HepG2 (cell line): ENCODE data around the gene AKR1C4. TPM values are rescaled to one million over a fixed set of nuclear protein-coding genes. Genes with fewer than 3 reads are reported as not detected.

Experiments
- ATAC-seq: fragments of 200-7000 bp; cut with Tn5 transposase; 3 replicates; pipeline ENCODE4 v1.9.1; 2020; ENCODE audit warnings: mild to moderate bottlenecking, moderate library complexity
- Bru-seq: library from RNA; stranded (reverse); fragments of 400-500 nt; gene quantifications from one replicate; lab custom pipeline; 2021; lab: Mats Ljungman, UMichigan
- BruChase-seq, 2 experiments: library from RNA; stranded (reverse); fragments of 400-500 nt; gene quantifications; one replicate each; lab custom pipeline; 2021; lab: Mats Ljungman, UMichigan
- BruUV-seq: library from RNA; stranded (reverse); fragments of 400-500 nt; replicated peaks from 2 replicates; lab custom pipeline; 2021; lab: Mats Ljungman, UMichigan
- CTCF ChIA-PET: fragments of 300-600 bp; formaldehyde crosslinking; extraction: SDS; loops from one replicate; lab custom pipeline; 2021; ENCODE audit warnings: low total read pairs, inconsistent platforms, low intra/inter-chr PET ratio; lab: Yijun Ruan, JAX
- POLR2A ChIA-PET: fragments of 350-600 bp; sonication (Branson Sonifier 250); formaldehyde crosslinking; loops from one replicate; lab custom pipeline; 2020; ENCODE audit warnings: antibody characterized with exemption, inconsistent platforms; lab: Yijun Ruan, JAX
- DNase-seq: peaks from one replicate; pipeline ENCODE4 v3.0.0-alpha.2; 2015; ENCODE audit warnings: low spot score
- FAIRE-seq: peaks from 3 replicates; lab custom pipeline; 2011; peaks lifted over from hg19 to GRCh38; lab: Jason Lieb, UNC
- H2AFZ ChIP-seq: one replicate; pipeline ENCODE4 v1.6.1; 2011; ENCODE audit warnings: low read length, inconsistent platforms
- H3K27ac ChIP-seq: fragments of 300-600 bp; 3 replicates; pipeline ENCODE4 v1.8.0; 2011; ENCODE audit warnings: mixed run types, mild to moderate bottlenecking, mixed read lengths, low read length, inconsistent platforms; ENCODE audit not compliant: insufficient read depth; ENCODE audit errors: extremely low read length
- H3K27me3 ChIP-seq, 2 experiments: fragments of 200-600 bp in 1 of 2; 2 replicates in 1 of 2; 3 replicates in 1 of 2; pipeline versions ENCODE4 v1.6.0 to v1.8.0; 2011; ENCODE audit warnings: low read length in 2 of 2, mild to moderate bottlenecking in 2 of 2, moderate library complexity in 2 of 2, inconsistent platforms in 1 of 2; ENCODE audit not compliant: insufficient read depth in 2 of 2, control insufficient read depth in 1 of 2
- H3K36me3 ChIP-seq, 2 experiments: fragments of 200-600 bp in 1 of 2; replicated peaks in 1 of 2; 2 replicates in 1 of 2; 3 replicates in 1 of 2; pipeline versions ENCODE4 v1.5.1 to v1.8.0; 2011; ENCODE audit warnings: low read length in 2 of 2, inconsistent platforms in 1 of 2; ENCODE audit not compliant: insufficient read depth in 2 of 2, control insufficient read depth in 1 of 2
- H3K4me1 ChIP-seq: 2 replicates; pipeline ENCODE4 v1.5.1; 2012; ENCODE audit warnings: low read length, inconsistent platforms; ENCODE audit not compliant: insufficient read depth
- H3K4me2 ChIP-seq: 2 replicates; pipeline ENCODE4 v1.6.0; 2011; ENCODE audit warnings: low read depth, low read length, inconsistent platforms
- H3K4me3 ChIP-seq, 3 experiments: fragments of 200-600 bp in 1 of 3; sonication (generic), shearing (Covaris generic) in 1 of 3; replicated peaks in 1 of 3; 2 replicates each; pipeline ENCODE4 v1.5.1; 2011 to 2016; ENCODE audit warnings: low read length in 3 of 3, inconsistent platforms in 2 of 3, low read depth in 2 of 3, mild to moderate bottlenecking in 2 of 3, control low read depth in 1 of 3, mixed read lengths in 1 of 3; ENCODE audit not compliant: insufficient read depth in 1 of 3
- H3K79me2 ChIP-seq: one replicate; pipeline ENCODE4 v1.6.1; 2011; ENCODE audit warnings: low read length, inconsistent platforms; ENCODE audit not compliant: insufficient read depth
- H3K9ac ChIP-seq: 2 replicates; pipeline ENCODE4 v1.6.0; 2011; ENCODE audit warnings: mild to moderate bottlenecking, low read depth, low read length, inconsistent platforms; ENCODE audit not compliant: insufficient read depth
- H3K9me3 ChIP-seq: 2 replicates; pipeline ENCODE4 v1.5.1; 2012; ENCODE audit warnings: mild to moderate bottlenecking, low read length
- H4K20me1 ChIP-seq: 2 replicates; pipeline ENCODE4 v1.6.0; 2011; ENCODE audit warnings: inconsistent platforms, mild to moderate bottlenecking, low read length, moderate library complexity; ENCODE audit not compliant: insufficient read depth
- ARID5B ChIP-seq: IDR thresholded peaks from 2 replicates; pipeline ENCODE4 v1.4.0; 2020; ENCODE audit warnings: mild to moderate bottlenecking, missing genetic modification reagents
- IKZF5 ChIP-seq: IDR thresholded peaks from 2 replicates; pipeline ENCODE4 v1.6.1; 2018; ENCODE audit warnings: missing genetic modification reagents, mild to moderate bottlenecking, missing compliant biosample characterization
- PATZ1 ChIP-seq: sonication (generic); formaldehyde crosslinking; IDR thresholded peaks from 2 replicates; pipeline ENCODE4 v1.4.0; 2020; ENCODE audit warnings: missing genetic modification reagents
- SRF ChIP-seq: IDR thresholded peaks from 2 replicates; pipeline ENCODE4 v1.6.1; 2011; ENCODE audit warnings: mild to moderate bottlenecking, low read depth, low read length, moderate library complexity
- ZNF414 ChIP-seq: sonication (generic); formaldehyde crosslinking; IDR thresholded peaks from 2 replicates; pipeline ENCODE4 v1.5.0; 2020; ENCODE audit warnings: missing genetic modification reagents
- WGBS: methylation state at CpG from one replicate; pipeline ENCODE4 v1.1.6; 2017; ENCODE audit warnings: low lambda C conversion rate; 5-methylcytosine and 5-hydroxymethylcytosine counted together
- in situ Hi-C: cut with HindIII; loops from 2 replicates; pipeline ENCODE4 v1.10.0; 2017; ENCODE audit warnings: low pct_unique_long_range_greater_than_20kb; ENCODE audit not compliant: extremely low pct_ligation_motif_present
- intact Hi-C: fragments of 100-400 bp; cut with micrococcal nuclease; formaldehyde crosslinking; loops from one replicate; pipeline ENCODE4 v1.10.0; 2022; ENCODE audit not compliant: unreplicated experiment
- long read RNA-seq, 2 experiments: library from RNA in 1 of 2; library from polyadenylated mRNA in 1 of 2; stranded (forward) in 1 of 2; unstranded in 1 of 2; transcript quantifications; one replicate each; pipeline ENCODE4 v2.0.0, GENCODE V29; 2019 to 2022
- polyA minus RNA-seq, 3 experiments: library from RNA; depleted of rRNA, polyadenylated mRNA; stranded (reverse); fragments of >200 nt; gene quantifications; 2 replicates each; pipeline ENCODE4 v1.2.3, GENCODE V29; 2011; ENCODE audit warnings: low replicate concordance in 1 of 3
- polyA plus RNA-seq, 8 experiments: library from polyadenylated mRNA; depleted of rRNA in 3 of 8; stranded (reverse) in 7 of 8; unstranded in 1 of 8; fragments of >200 nt; fragmentation: Illumina TruSeq in 4 of 8; extraction: Trizol in 4 of 8; gene quantifications; 2 replicates each; pipeline versions ENCODE4 v1.2.1 to v1.2.3, GENCODE V29; 2011 to 2016; ENCODE audit warnings: low read depth in 4 of 8, missing spikeins in 1 of 8, mixed read lengths in 1 of 8; ENCODE audit not compliant: insufficient read depth in 1 of 8
- total RNA-seq, 5 experiments: library from RNA; depleted of rRNA; stranded (reverse); fragments of >200 nt; fragmentation: Illumina TruSeq; extraction: Trizol; gene quantifications; 2 replicates each; pipeline ENCODE4 v1.2.3, GENCODE V29; 2016; ENCODE audit warnings: low read depth in 1 of 5
- TF ChIP-seq, protein P1 (sequence below): sonication (generic); formaldehyde crosslinking; IDR thresholded peaks from 2 replicates; pipeline ENCODE4 v1.4.0; 2020; ENCODE audit warnings: missing genetic modification reagents, borderline replicate concordance

The AKR1C4 gene
- total RNA-seq (2016; rRNA removed; fragmentation: Illumina TruSeq; extraction: Trizol) (0.18 and 0.28 TPM in 2 replicates), polyA plus RNA-seq (2011; rRNA removed) (1.3 and 1.6 TPM in 2 replicates), polyA minus RNA-seq (2011; rRNA and poly(A)+ RNA removed; ENCODE audit: low replicate concordance) (0.28 TPM in 1 of 2 replicates, not detected in the other), Bru-seq, nascent RNA (percentile 15 among the genes with signal in this experiment), BruChase-seq, experiment 1, labeled RNA remaining after a 6-hour chase (percentile 7 among the genes with signal in this experiment), BruChase-seq, experiment 2, labeled RNA remaining after a 2-hour chase (percentile 7 among the genes with signal in this experiment)
- total RNA-seq (2016; cell fraction: cytosol; rRNA removed; fragmentation: Illumina TruSeq; extraction: Trizol; ENCODE audit: low read depth), result not detected in 2 replicates
- 0.13 and 0.48 TPM in 2 replicates for total RNA-seq (2016; cell fraction: insoluble cytoplasmic fraction; rRNA removed; fragmentation: Illumina TruSeq; extraction: Trizol)
- not detected in 2 replicates for total RNA-seq (2016; cell fraction: membrane; rRNA removed; fragmentation: Illumina TruSeq; extraction: Trizol)
- not detected in 2 replicates for total RNA-seq (2016; cell fraction: nucleus; rRNA removed; fragmentation: Illumina TruSeq; extraction: Trizol)
- polyA plus RNA-seq (2011; cell fraction: cytosol; rRNA removed), result 0.72 and 2.1 TPM in 2 replicates
- polyA plus RNA-seq (2011; cell fraction: nucleus; rRNA removed), result 0.34 and 0.78 TPM in 2 replicates
- polyA plus RNA-seq (2012), result 3.4 and 4.1 TPM in 2 replicates
- not detected in 2 replicates for polyA plus RNA-seq (2016; cell fraction: cytosol; fragmentation: Illumina TruSeq; extraction: Trizol; ENCODE audit: low read depth)
- 0.35 and 0.46 TPM in 2 replicates for polyA plus RNA-seq (2016; cell fraction: insoluble cytoplasmic fraction; fragmentation: Illumina TruSeq; extraction: Trizol; ENCODE audit: low read depth)
- not detected in 2 replicates for polyA plus RNA-seq (2016; cell fraction: membrane; fragmentation: Illumina TruSeq; extraction: Trizol; ENCODE audit: low read depth)
- not detected in 2 replicates for polyA plus RNA-seq (2016; cell fraction: nucleus; fragmentation: Illumina TruSeq; extraction: Trizol; ENCODE audit: insufficient read depth, low read depth)
- polyA minus RNA-seq (2011; cell fraction: cytosol; rRNA and poly(A)+ RNA removed), result 0.88 TPM in 1 of 2 replicates, not detected in the other
- 0.52 and 1.5 TPM in 2 replicates for polyA minus RNA-seq (2011; cell fraction: nucleus; rRNA and poly(A)+ RNA removed)
- long read RNA-seq, experiment 1, partial matches to known transcripts, result 0 of 1 reads
- long read RNA-seq, experiment 1, other reads (novel, unspliced or antisense), result 0 of 1 reads
- long read RNA-seq, experiment 2, result 0 reads

DNA sequence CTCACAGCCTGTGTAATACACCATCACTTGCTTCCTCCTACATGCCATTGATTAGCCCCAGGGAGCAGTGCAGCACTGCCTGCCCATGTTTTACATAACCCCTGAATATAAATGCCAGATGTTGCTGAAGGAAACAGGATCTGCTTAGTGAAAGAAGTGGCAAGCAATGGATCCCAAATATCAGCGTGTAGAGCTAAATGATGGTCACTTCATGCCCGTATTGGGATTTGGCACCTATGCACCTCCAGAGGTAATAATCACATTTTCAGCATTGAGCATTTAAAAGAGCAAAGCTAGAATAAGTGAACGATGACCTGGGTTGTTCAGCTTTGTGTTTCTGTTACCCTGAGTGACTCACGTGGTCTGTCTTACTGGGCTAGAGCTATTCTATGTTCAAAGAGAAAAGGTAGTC lies at the start of gene AKR1C4:
Gene AKR1C4, plus strand, starts transcription at position 136 of the 412 bp plus-strand sequence. Its CDS starts 31 bp downstream, at position 167.
- Histone ChIP-seq H3K36me3 (no peaks in the 10 kb centered on the region), H3K4me1 (peaks cover 43% of the 10 kb centered on the region), H3K27ac (peak within 1 kb of the TSS; percentile 70), H3K79me2 (no peaks in the 10 kb centered on the region), H4K20me1 (no peaks in the 10 kb centered on the region), H3K4me3 (no peak within 1 kb of the TSS; a peak in 1 of 6 replicates), H2AFZ (no peak within 1 kb of the TSS), H3K27me3 (no peaks in the 10 kb centered on the region), H3K4me2 (no peak within 1 kb of the TSS; the same call in 1 of the 2 replicates), H3K9me3 (no peaks in the 10 kb centered on the region), H3K9ac (peak within 1 kb of the TSS; percentile 17; the same call in 1 of the 2 replicates)
- DNase-seq (peak; percentile 10), ATAC-seq (no peak; the same call in 2 of the 3 replicates), FAIRE-seq (no peak)
- WGBS, result 81% methylated on average over 4 of the region's 4 CpGs
- intact Hi-C loops, result no loop called here
- BruUV-seq, result no TSS peak
- ChIA-PET POLR2A (interaction anchor here (0.9 to 1.3 kb wide), 3 partner anchors 47 to 125 kb away, joined by 3 to 5 read pairs (median 3); no protein-coding TSS in a partner anchor), CTCF (no interaction called here)
- in situ Hi-C loops, result no loop called here
- TF ChIP-seq SRF, result no peak
- 0 out of 2 replicates have a peak, but pooled peaks have one; percentile 22 for TF ChIP-seq IKZF5 (CRISPR knock-in tag)
- TF ChIP-seq ARID5B, result peak; percentile 26; the same call in 1 of the 2 replicates
- TF ChIP-seq ZNF414, result no peak
- TF ChIP-seq, protein P1, sequence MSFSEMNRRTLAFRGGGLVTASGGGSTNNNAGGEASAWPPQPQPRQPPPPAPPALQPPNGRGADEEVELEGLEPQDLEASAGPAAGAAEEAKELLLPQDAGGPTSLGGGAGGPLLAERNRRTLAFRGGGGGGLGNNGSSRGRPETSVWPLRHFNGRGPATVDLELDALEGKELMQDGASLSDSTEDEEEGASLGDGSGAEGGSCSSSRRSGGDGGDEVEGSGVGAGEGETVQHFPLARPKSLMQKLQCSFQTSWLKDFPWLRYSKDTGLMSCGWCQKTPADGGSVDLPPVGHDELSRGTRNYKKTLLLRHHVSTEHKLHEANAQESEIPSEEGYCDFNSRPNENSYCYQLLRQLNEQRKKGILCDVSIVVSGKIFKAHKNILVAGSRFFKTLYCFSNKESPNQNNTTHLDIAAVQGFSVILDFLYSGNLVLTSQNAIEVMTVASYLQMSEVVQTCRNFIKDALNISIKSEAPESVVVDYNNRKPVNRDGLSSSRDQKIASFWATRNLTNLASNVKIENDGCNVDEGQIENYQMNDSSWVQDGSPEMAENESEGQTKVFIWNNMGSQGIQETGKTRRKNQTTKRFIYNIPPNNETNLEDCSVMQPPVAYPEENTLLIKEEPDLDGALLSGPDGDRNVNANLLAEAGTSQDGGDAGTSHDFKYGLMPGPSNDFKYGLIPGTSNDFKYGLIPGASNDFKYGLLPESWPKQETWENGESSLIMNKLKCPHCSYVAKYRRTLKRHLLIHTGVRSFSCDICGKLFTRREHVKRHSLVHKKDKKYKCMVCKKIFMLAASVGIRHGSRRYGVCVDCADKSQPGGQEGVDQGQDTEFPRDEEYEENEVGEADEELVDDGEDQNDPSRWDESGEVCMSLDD (CRISPR knock-in tag), result no peak
- TF ChIP-seq PATZ1 (CRISPR knock-in tag), result no peak
